Neural progenitor cell (in vitro differentiated cells): Measurements from ENCODE around the gene IFT88. TPM values are rescaled to one million over a fixed set of nuclear protein-coding genes. Genes with fewer than 3 reads are reported as not detected.
A peak's percentile ranks its signal among the peaks of the same experiment; 100 is the strongest.

Experiments
- DNase-seq: peaks from one replicate; pipeline ENCODE4 v3.0.0-alpha.2; 2016; ENCODE audit warnings: low spot score
- H2AFZ ChIP-seq: fragments of 200-600 bp; sonication (generic); replicated peaks from 2 replicates; pipeline ENCODE4 v1.6.1; 2016; ENCODE audit warnings: antibody characterized with exemption
- H3F3A ChIP-seq: fragments of 200-600 bp; sonication (generic); 2 replicates; pipeline ENCODE4 v1.6.1; 2016; ENCODE audit warnings: antibody characterized with exemption, low read depth
- H3K27ac ChIP-seq: fragments of 200-600 bp; sonication (generic); 2 replicates; pipeline ENCODE4 v1.5.1; 2016; ENCODE audit warnings: mild to moderate bottlenecking
- H3K27me3 ChIP-seq: fragments of 200-600 bp; sonication (generic); 2 replicates; pipeline ENCODE4 v1.6.1; 2016; ENCODE audit warnings: mild to moderate bottlenecking, moderate library complexity
- H3K36me3 ChIP-seq: fragments of 200-600 bp; sonication (generic); 2 replicates; pipeline ENCODE4 v1.5.1; 2016
- H3K4me1 ChIP-seq: fragments of 200-600 bp; sonication (generic); 2 replicates; pipeline ENCODE4 v1.6.1; 2016; ENCODE audit warnings: mixed run types
- H3K4me2 ChIP-seq: fragments of 200-600 bp; sonication (generic); 2 replicates; pipeline ENCODE4 v1.6.1; 2016
- H3K4me3 ChIP-seq: fragments of 200-600 bp; sonication (generic); 2 replicates; pipeline ENCODE4 v1.5.1; 2016
- H3K79me2 ChIP-seq: fragments of 200-600 bp; sonication (generic); 2 replicates; pipeline ENCODE4 v1.6.1; 2016; ENCODE audit warnings: low read depth
- H3K9ac ChIP-seq: fragments of 200-600 bp; sonication (generic); 2 replicates; pipeline ENCODE4 v1.6.1; 2016
- H3K9me3 ChIP-seq: fragments of 200-600 bp; sonication (generic); 2 replicates; pipeline ENCODE4 v1.5.1; 2016; ENCODE audit warnings: low read depth
- H4K20me1 ChIP-seq: fragments of 200-600 bp; sonication (generic); 2 replicates; pipeline ENCODE4 v1.6.1; 2016; ENCODE audit warnings: low read depth
- H3K27ac Mint-ChIP-seq: 3 replicates; pipeline ENCODE4 v1.8.0; 2021; ENCODE audit warnings: mixed read lengths
- H3K27me3 Mint-ChIP-seq: 2 replicates; pipeline ENCODE4 v1.8.0; 2022; ENCODE audit warnings: low read depth, mild to moderate bottlenecking, inconsistent platforms, moderate library complexity, mixed read lengths; ENCODE audit not compliant: insufficient read depth
- H3K36me3 Mint-ChIP-seq: 3 replicates; pipeline ENCODE4 v1.8.0; 2021; ENCODE audit warnings: mixed read lengths
- H3K4me1 Mint-ChIP-seq: 3 replicates; pipeline ENCODE4 v1.8.0; 2021; ENCODE audit warnings: mixed read lengths
- H3K4me3 Mint-ChIP-seq: 3 replicates; pipeline ENCODE4 v1.8.0; 2021; ENCODE audit warnings: mild to moderate bottlenecking, moderate library complexity, mixed read lengths
- H3K9me3 Mint-ChIP-seq: 3 replicates; pipeline ENCODE4 v1.8.0; 2020; ENCODE audit warnings: mixed read lengths
- EZH2 ChIP-seq: fragments of 200-600 bp; sonication (generic); IDR thresholded peaks from 2 replicates; pipeline ENCODE4 v1.6.1; 2017; ENCODE audit warnings: antibody characterized with exemption, mild to moderate bottlenecking, moderate library complexity
- EZH2phosphoT487 ChIP-seq: fragments of 200-600 bp; sonication (generic); IDR thresholded peaks from 2 replicates; pipeline ENCODE4 v1.6.1; 2017; ENCODE audit warnings: antibody characterized with exemption
- total RNA-seq: library from RNA; depleted of rRNA; stranded (reverse); fragments of >200 nt; gene quantifications from 2 replicates; pipeline ENCODE4 v1.2.3, GENCODE V29; 2015; ENCODE audit warnings: low replicate concordance
- TF ChIP-seq, protein P1 (sequence below): fragments of 200-600 bp; sonication (generic); IDR thresholded peaks from 2 replicates; pipeline ENCODE4 v1.5.1; 2017; ENCODE audit warnings: antibody characterized with exemption, mild to moderate bottlenecking

Gene IFT88
- total RNA-seq, 1 donor from 2014 or later, result 18.4 TPM

DNA sequence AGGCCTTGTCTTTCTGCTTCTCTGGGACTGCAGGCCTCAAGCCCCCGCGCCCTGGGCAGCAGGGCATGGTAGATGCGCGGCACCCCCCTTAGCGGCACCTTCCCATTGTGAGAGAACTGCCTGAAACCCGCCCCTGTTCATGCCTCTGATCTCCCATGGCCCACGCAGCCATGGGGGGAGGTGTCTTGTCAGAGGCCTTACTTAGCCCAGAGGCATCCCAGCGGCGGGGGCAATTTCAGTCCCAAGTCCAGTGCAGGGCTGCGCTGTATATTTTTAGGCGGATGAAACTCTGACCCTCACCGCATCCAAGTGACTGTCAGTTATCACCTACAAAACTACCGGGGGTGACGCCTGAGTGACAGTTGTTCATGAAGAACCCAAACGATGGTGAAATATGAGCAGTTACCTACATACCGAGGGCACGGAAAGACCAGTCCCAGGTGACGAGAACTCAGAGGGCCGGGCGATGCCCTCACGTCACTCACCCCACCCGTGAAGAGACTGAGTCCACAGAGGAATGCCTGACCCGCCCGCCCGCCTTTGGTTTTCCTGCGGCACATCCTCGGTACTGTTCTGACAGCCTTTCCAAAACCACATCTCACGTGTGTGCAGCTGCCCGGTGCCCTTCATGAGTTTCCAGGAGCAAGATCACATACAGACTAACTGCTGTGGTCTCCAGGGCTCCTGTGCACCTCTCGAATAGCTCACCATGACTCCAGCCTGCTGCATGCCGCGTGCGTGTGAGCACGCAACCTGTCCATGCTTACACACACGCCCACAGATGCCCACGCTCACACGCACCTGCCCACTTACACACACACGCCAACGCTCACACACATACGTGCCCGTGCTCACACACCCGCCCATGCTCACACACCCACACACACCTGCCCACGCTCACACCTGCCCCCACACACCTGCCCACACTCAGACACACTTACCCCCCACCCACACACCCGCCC, 150.9 kb downstream of the IFT88 start:
- peaks cover 22% of the 10 kb centered on the region for H3F3A ChIP-seq
- peaks cover 2% of the 10 kb centered on the region for H3K9me3 Mint-ChIP-seq
- H4K20me1 ChIP-seq, result no peaks in the 10 kb centered on the region
- peak overlapping the region; percentile 57 for H3K27ac Mint-ChIP-seq
- H3K9me3 ChIP-seq, result no peaks in the 10 kb centered on the region
- H3K79me2 ChIP-seq, result no peaks in the 10 kb centered on the region
- H3K27me3 Mint-ChIP-seq, result peaks cover 19% of the 10 kb centered on the region
- no peaks in the 10 kb centered on the region for H3K36me3 Mint-ChIP-seq
- no peak overlapping the region for H3K4me3 ChIP-seq
- peak overlapping the region; percentile 68 for H3K4me2 ChIP-seq
- DNase-seq, result no peak
- TF ChIP-seq, protein P1, sequence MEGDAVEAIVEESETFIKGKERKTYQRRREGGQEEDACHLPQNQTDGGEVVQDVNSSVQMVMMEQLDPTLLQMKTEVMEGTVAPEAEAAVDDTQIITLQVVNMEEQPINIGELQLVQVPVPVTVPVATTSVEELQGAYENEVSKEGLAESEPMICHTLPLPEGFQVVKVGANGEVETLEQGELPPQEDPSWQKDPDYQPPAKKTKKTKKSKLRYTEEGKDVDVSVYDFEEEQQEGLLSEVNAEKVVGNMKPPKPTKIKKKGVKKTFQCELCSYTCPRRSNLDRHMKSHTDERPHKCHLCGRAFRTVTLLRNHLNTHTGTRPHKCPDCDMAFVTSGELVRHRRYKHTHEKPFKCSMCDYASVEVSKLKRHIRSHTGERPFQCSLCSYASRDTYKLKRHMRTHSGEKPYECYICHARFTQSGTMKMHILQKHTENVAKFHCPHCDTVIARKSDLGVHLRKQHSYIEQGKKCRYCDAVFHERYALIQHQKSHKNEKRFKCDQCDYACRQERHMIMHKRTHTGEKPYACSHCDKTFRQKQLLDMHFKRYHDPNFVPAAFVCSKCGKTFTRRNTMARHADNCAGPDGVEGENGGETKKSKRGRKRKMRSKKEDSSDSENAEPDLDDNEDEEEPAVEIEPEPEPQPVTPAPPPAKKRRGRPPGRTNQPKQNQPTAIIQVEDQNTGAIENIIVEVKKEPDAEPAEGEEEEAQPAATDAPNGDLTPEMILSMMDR, result no peak
- TF ChIP-seq EZH2 (no peak), EZH2phosphoT487 (no peak)
- no peak overlapping the region for H3K27ac ChIP-seq
- peaks cover 28% of the 10 kb centered on the region for H3K4me1 Mint-ChIP-seq
- H3K9ac ChIP-seq, result no peak overlapping the region
- peaks cover 34% of the 10 kb centered on the region for H3K4me1 ChIP-seq
- peaks cover 33% of the 10 kb centered on the region for H3K27me3 ChIP-seq
- no peak overlapping the region for H3K4me3 Mint-ChIP-seq
- no peaks in the 10 kb centered on the region for H3K36me3 ChIP-seq
- H2AFZ ChIP-seq, result no peak overlapping the region

DNA sequence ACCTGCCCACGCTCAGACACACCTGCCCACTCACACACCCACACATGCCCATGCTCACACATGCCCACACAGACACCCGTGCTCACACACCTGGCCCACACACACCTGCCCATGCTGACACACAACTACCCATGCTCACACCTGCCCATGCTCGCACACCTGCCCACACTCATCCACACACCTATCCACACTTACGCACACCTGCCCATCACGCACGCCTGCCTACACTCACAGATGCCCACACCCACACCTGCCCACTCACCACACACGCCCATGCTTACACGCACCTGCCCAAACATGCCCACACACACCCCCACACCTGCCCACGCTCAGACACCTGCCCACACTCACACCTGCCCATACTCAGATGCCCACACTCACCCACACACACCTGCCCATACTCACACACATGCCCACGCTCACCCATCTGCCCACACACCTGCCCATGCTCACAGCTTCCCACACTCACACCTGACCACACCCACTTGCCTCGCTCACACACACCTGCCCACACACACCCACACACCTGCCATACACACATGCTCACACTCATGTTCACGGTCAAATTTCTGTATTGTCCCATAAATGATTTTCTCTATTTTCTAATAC, 152.1 kb downstream of the IFT88 start:
- H3K36me3 ChIP-seq, result no peaks in the 10 kb centered on the region
- no peaks in the 10 kb centered on the region for H3K9me3 ChIP-seq
- peaks cover 14% of the 10 kb centered on the region for H3K27me3 Mint-ChIP-seq
- no peak overlapping the region for H3K9ac ChIP-seq
- H3K27me3 ChIP-seq, result peaks cover 37% of the 10 kb centered on the region
- H3K4me3 Mint-ChIP-seq, result no peak overlapping the region
- no peak overlapping the region for H3K27ac Mint-ChIP-seq
- no peak overlapping the region for H3K27ac ChIP-seq
- peaks cover 4% of the 10 kb centered on the region for H3K9me3 Mint-ChIP-seq
- peaks cover 22% of the 10 kb centered on the region for H3F3A ChIP-seq
- H3K4me1 Mint-ChIP-seq, result peaks cover 16% of the 10 kb centered on the region
- no peak overlapping the region for H3K4me2 ChIP-seq
- no peak overlapping the region for H2AFZ ChIP-seq
- no peaks in the 10 kb centered on the region for H3K79me2 ChIP-seq
- H3K36me3 Mint-ChIP-seq, result no peaks in the 10 kb centered on the region
- DNase-seq, result no peak
- TF ChIP-seq EZH2 (no peak), EZH2phosphoT487 (no peak)
- TF ChIP-seq, protein P1, result no peak
- no peaks in the 10 kb centered on the region for H4K20me1 ChIP-seq
- H3K4me3 ChIP-seq, result no peak overlapping the region
- peaks cover 23% of the 10 kb centered on the region for H3K4me1 ChIP-seq

DNA sequence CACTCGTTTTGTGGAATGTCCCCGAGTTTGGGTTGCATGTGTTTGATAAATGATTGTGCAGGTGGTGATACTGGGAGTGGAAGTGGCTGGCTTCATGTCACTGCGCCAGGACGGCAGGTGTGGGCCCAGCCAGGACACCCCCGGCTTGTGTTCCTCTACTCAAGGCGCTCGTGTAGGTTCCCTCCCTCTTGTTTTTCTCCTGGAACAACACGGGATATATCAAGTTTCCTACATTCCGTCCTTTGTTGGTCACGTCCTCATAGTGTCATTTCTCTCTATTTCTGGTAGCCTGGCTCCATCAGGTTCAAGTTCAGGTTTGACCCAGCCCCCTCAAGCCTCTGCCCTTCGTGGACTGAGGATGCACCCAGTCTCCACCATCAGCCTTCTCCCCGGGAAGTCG, 152.8 kb downstream of the IFT88 start:
- Histone ChIP-seq H3F3A (peaks cover 22% of the 10 kb centered on the region), H3K36me3 (no peaks in the 10 kb centered on the region), H2AFZ (no peak overlapping the region), H3K9me3 (no peaks in the 10 kb centered on the region), H3K27me3 (peaks cover 37% of the 10 kb centered on the region), H3K4me2 (no peak overlapping the region), H3K79me2 (no peaks in the 10 kb centered on the region), H3K4me1 (peaks cover 21% of the 10 kb centered on the region), H3K9ac (no peak overlapping the region), H3K4me3 (no peak overlapping the region), H4K20me1 (no peaks in the 10 kb centered on the region), H3K27ac (no peak overlapping the region)
- Mint-ChIP-seq H3K4me3 (no peak overlapping the region), H3K36me3 (no peaks in the 10 kb centered on the region), H3K27me3 (peaks cover 11% of the 10 kb centered on the region), H3K9me3 (peaks cover 4% of the 10 kb centered on the region), H3K4me1 (peaks cover 14% of the 10 kb centered on the region), H3K27ac (no peak overlapping the region)
- TF ChIP-seq, protein P1, result no peak
- TF ChIP-seq EZH2phosphoT487, result no peak
- TF ChIP-seq EZH2, result no peak
- no peak for DNase-seq
